ENCODE data around the gene TMEM163. TPM values are rescaled to one million over a fixed set of nuclear protein-coding genes. Genes with fewer than 3 reads are reported as not detected.

TMEM163 gene
- total RNA-seq, 1 donor from 2014 or later = 6.0 TPM

GRCh38 chr2:134703426-134703825, 15.4 kb downstream of the TMEM163 start:
- no peak for TF ChIP-seq CTCF (IDR thresholded peaks at IDR 0.05)
- H3K27ac Mint-ChIP-seq = no peak overlapping the region
- CTCF ChIA-PET = no interaction called here
- no peak overlapping the region for H3K4me3 Mint-ChIP-seq
- POLR2A ChIA-PET = no interaction called here
- no peaks in the 10 kb centered on the region for H3K36me3 Mint-ChIP-seq (ENCODE audit: low read depth)
- ATAC-seq (ENCODE audit: low read depth) (no peak), DNase-seq (no peak)
- peaks cover 8% of the 10 kb centered on the region for H3K27me3 Mint-ChIP-seq
- intact Hi-C loops (cut with micrococcal nuclease) = no loop called here
- no peaks in the 10 kb centered on the region for H3K9me3 Mint-ChIP-seq
- H3K4me1 Mint-ChIP-seq = peaks cover 38% of the 10 kb centered on the region

GRCh38 chr2:134700730-134701129, 18.1 kb downstream of the TMEM163 start:
- ChIA-PET CTCF (no interaction called here), POLR2A (no interaction called here)

GRCh38 chr2:134694411-134694810, 24.4 kb downstream of the TMEM163 start:
- no peak for DNase-seq
- H3K4me3 Mint-ChIP-seq = no peak overlapping the region
- peaks cover 6% of the 10 kb centered on the region for H3K4me1 Mint-ChIP-seq
- ATAC-seq (ENCODE audit: low read depth) = no peak
- ChIA-PET CTCF (interaction anchor here (0.9 kb wide), 1 partner anchor 118 kb away, joined by 3 read pairs; no protein-coding TSS in a partner anchor), POLR2A (no interaction called here)
- H3K27me3 Mint-ChIP-seq = peaks cover 4% of the 10 kb centered on the region
- intact Hi-C loops (cut with micrococcal nuclease) = loop anchor here (5.0 kb wide), 1 partner anchor 112 kb away; no protein-coding TSS in a partner anchor
- H3K9me3 Mint-ChIP-seq = no peaks in the 10 kb centered on the region
- TF ChIP-seq CTCF (IDR thresholded peaks at IDR 0.05) = no peak
- no peak overlapping the region for H3K27ac Mint-ChIP-seq
- H3K36me3 Mint-ChIP-seq (ENCODE audit: low read depth) = no peaks in the 10 kb centered on the region

More at GRCh38 chr2:134700730-134701129, 18.1 kb downstream of the TMEM163 start:
- TF ChIP-seq CTCF (IDR thresholded peaks at IDR 0.05) = no peak
- Mint-ChIP-seq H3K27ac (no peak overlapping the region), H3K27me3 (peaks cover 5% of the 10 kb centered on the region), H3K9me3 (no peaks in the 10 kb centered on the region), H3K36me3 (ENCODE audit: low read depth) (no peaks in the 10 kb centered on the region), H3K4me3 (no peak overlapping the region), H3K4me1 (peaks cover 20% of the 10 kb centered on the region)
- DNase-seq (no peak), ATAC-seq (ENCODE audit: low read depth) (no peak)
- intact Hi-C loops (cut with micrococcal nuclease) = no loop called here

- Mint-ChIP-seq H3K36me3 (ENCODE audit: low read depth) (no peaks in the 10 kb centered on the region), H3K4me3 (no peak overlapping the region), H3K9me3 (no peaks in the 10 kb centered on the region), H3K27me3 (peaks cover 4% of the 10 kb centered on the region), H3K27ac (no peak overlapping the region), H3K4me1 (peaks cover 9% of the 10 kb centered on the region)
- ChIA-PET POLR2A (no interaction called here), CTCF (interaction anchor here (0.9 kb wide), 1 partner anchor 117 kb away, joined by 3 read pairs; no protein-coding TSS in a partner anchor)
- TF ChIP-seq CTCF (IDR thresholded peaks at IDR 0.05) = no peak
- ATAC-seq (ENCODE audit: low read depth) (no peak), DNase-seq (no peak)
- intact Hi-C loops (cut with micrococcal nuclease) = loop anchor here (2.0 to 5.0 kb wide), 2 partner anchors 71 to 111 kb away; no protein-coding TSS in a partner anchor
Observed at GRCh38 chr2:134693359-134694330, 25.2 kb downstream of the TMEM163 start.

DNA sequence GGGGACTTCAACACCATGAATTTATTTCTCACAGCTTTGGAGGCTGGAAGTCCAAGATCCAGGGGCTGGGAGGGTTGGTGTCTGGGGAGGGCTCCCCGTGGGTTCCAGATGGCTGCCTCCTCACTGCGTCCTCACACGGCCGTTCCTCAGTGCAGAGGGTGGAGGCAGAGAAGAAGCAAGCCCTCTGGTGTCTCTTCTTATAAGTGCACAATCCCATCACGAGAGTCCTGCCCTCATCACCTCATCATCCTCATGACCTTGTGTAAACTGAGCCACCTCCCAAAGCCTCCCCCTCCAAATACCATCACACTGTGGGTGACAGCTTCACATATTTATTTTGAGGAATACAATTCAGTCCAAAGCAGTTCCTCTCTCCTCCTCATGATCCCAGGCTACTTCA, 26.3 kb downstream of the TMEM163 start:
- H3K27me3 Mint-ChIP-seq = no peaks in the 10 kb centered on the region
- ATAC-seq (ENCODE audit: low read depth) (peak; percentile 84), DNase-seq (no peak)
- no peak for TF ChIP-seq CTCF (IDR thresholded peaks at IDR 0.05)
- no peak overlapping the region for H3K27ac Mint-ChIP-seq
- no peak overlapping the region for H3K4me3 Mint-ChIP-seq
- no peaks in the 10 kb centered on the region for H3K9me3 Mint-ChIP-seq
- H3K4me1 Mint-ChIP-seq = peaks cover 9% of the 10 kb centered on the region
- intact Hi-C loops (cut with micrococcal nuclease) = loop anchor here (1.0 to 5.0 kb wide), 5 partner anchors 70 to 241 kb away; no protein-coding TSS in a partner anchor
- POLR2A ChIA-PET = no interaction called here
- H3K36me3 Mint-ChIP-seq (ENCODE audit: low read depth) = no peaks in the 10 kb centered on the region
- CTCF ChIA-PET = no interaction called here

All from activated B cell treated with CpG ODN at 0.5 μM for 24 hours (primary cell).